H9 (cell line): ENCODE data around the gene TM4SF5. TPM values are rescaled to one million over a fixed set of nuclear protein-coding genes. Genes with fewer than 3 reads are reported as not detected.

Experiments
- DNase-seq: peaks from one replicate; pipeline ENCODE4 v3.0.0-alpha.2; 2017
- H2AFZ ChIP-seq: one replicate; pipeline ENCODE4 v1.6.1; 2013; ENCODE audit warnings: mild to moderate bottlenecking, low read length, control low read depth, moderate library complexity
- H2AK5ac ChIP-seq: 2 replicates; pipeline ENCODE4 v1.6.1; 2013; ENCODE audit warnings: low read length, control low read depth, mixed read lengths; ENCODE audit not compliant: insufficient read length
- H2BK120ac ChIP-seq: one replicate; pipeline ENCODE4 v1.6.1; 2013; ENCODE audit warnings: low read depth, mild to moderate bottlenecking, low read length, control low read depth, inconsistent platforms; ENCODE audit not compliant: poor library complexity, severe bottlenecking
- H2BK12ac ChIP-seq: 2 replicates; pipeline ENCODE4 v1.6.1; 2013; ENCODE audit warnings: low read length, control low read depth, mixed read lengths, low read depth; ENCODE audit not compliant: insufficient read length
- H2BK15ac ChIP-seq: 2 replicates; pipeline ENCODE4 v1.6.1; 2013; ENCODE audit warnings: low read depth, low read length, control low read depth
- H2BK20ac ChIP-seq: one replicate; pipeline ENCODE4 v1.6.1; 2013; ENCODE audit warnings: low read depth, mild to moderate bottlenecking, low read length, control low read depth, inconsistent platforms; ENCODE audit not compliant: poor library complexity, severe bottlenecking
- H2BK5ac ChIP-seq: 2 replicates; pipeline ENCODE4 v1.6.1; 2013; ENCODE audit warnings: low read length, control low read depth, mixed read lengths; ENCODE audit not compliant: insufficient read length
- H3K14ac ChIP-seq: 2 replicates; pipeline ENCODE4 v1.6.1; 2013; ENCODE audit warnings: low read length, control low read depth; ENCODE audit not compliant: insufficient read depth
- H3K18ac ChIP-seq: 2 replicates; pipeline ENCODE4 v1.6.1; 2013; ENCODE audit warnings: low read depth, mild to moderate bottlenecking, mixed read lengths, low read length, control low read depth; ENCODE audit not compliant: insufficient read length
- H3K23ac ChIP-seq: 2 replicates; pipeline ENCODE4 v1.6.1; 2013; ENCODE audit warnings: low read length, control low read depth, mixed read lengths, low read depth; ENCODE audit not compliant: insufficient read length
- H3K23me2 ChIP-seq: 2 replicates; pipeline ENCODE4 v1.6.1; 2013; ENCODE audit warnings: low read depth, mild to moderate bottlenecking, mixed read lengths, low read length, control low read depth; ENCODE audit not compliant: insufficient read length, poor library complexity, severe bottlenecking
- H3K27ac ChIP-seq: 2 replicates; pipeline ENCODE4 v1.5.1; 2013; ENCODE audit warnings: low read length, control low read depth, mixed read lengths, low read depth; ENCODE audit not compliant: insufficient read length
- H3K27me3 ChIP-seq: 2 replicates; pipeline ENCODE4 v1.6.1; 2013; ENCODE audit warnings: low read length, control low read depth, inconsistent platforms; ENCODE audit not compliant: insufficient read depth
- H3K4ac ChIP-seq: 2 replicates; pipeline ENCODE4 v1.6.1; 2013; ENCODE audit warnings: low read depth, mild to moderate bottlenecking, control low read depth, inconsistent platforms, low read length, moderate library complexity
- H3K4me1 ChIP-seq: 2 replicates; pipeline ENCODE4 v1.6.1; 2013; ENCODE audit warnings: low read length, control low read depth, inconsistent platforms; ENCODE audit not compliant: insufficient read depth
- H3K4me2 ChIP-seq: 2 replicates; pipeline ENCODE4 v1.6.1; 2013; ENCODE audit warnings: low read length, control low read depth, mixed read lengths; ENCODE audit not compliant: insufficient read length, insufficient read depth
- H3K56ac ChIP-seq: 2 replicates; pipeline ENCODE4 v1.6.1; 2013; ENCODE audit warnings: low read depth, mild to moderate bottlenecking, mixed read lengths, low read length, control low read depth; ENCODE audit not compliant: insufficient read length
- H3K79me1 ChIP-seq: 2 replicates; pipeline ENCODE4 v1.6.1; 2013; ENCODE audit warnings: low read depth, mild to moderate bottlenecking, moderate library complexity, low read length, control low read depth, inconsistent platforms; ENCODE audit not compliant: insufficient read depth, poor library complexity, severe bottlenecking
- H3K79me2 ChIP-seq: 2 replicates; pipeline ENCODE4 v1.6.1; 2013; ENCODE audit warnings: low read length, control low read depth, inconsistent platforms; ENCODE audit not compliant: insufficient read depth
- H3K9ac ChIP-seq: 2 replicates; pipeline ENCODE4 v1.6.1; 2013; ENCODE audit warnings: low read length, control low read depth, mixed read lengths; ENCODE audit not compliant: insufficient read length; ENCODE audit errors: extremely low read depth
- H3K9me3 ChIP-seq: one replicate; pipeline ENCODE4 v1.6.1; 2013; ENCODE audit warnings: low read depth, low read length, inconsistent platforms; ENCODE audit not compliant: control insufficient read depth
- H3T11ph ChIP-seq: one replicate; pipeline ENCODE4 v1.6.1; 2013; ENCODE audit warnings: mild to moderate bottlenecking, low read length, control low read depth, inconsistent platforms
- H4K20me1 ChIP-seq: one replicate; pipeline ENCODE4 v1.6.1; 2013; ENCODE audit not compliant: control insufficient read depth, insufficient read length, insufficient read depth
- H4K5ac ChIP-seq: 2 replicates; pipeline ENCODE4 v1.6.1; 2013; ENCODE audit warnings: low read depth, mild to moderate bottlenecking, mixed read lengths, low read length, control low read depth; ENCODE audit not compliant: insufficient read length
- H4K8ac ChIP-seq: replicated peaks from 2 replicates; pipeline ENCODE4 v1.6.1; 2013; ENCODE audit warnings: low read length, control low read depth, mixed read lengths, low read depth; ENCODE audit not compliant: insufficient read length
- H4K91ac ChIP-seq: 2 replicates; pipeline ENCODE4 v1.6.1; 2013; ENCODE audit warnings: low read depth, mild to moderate bottlenecking, moderate library complexity, mixed read lengths, low read length, control low read depth; ENCODE audit not compliant: insufficient read length
- H3K27ac Mint-ChIP-seq, 3 experiments: 2 replicates in 2 of 3; 3 replicates in 1 of 3; pipeline ENCODE4 v1.8.0; 2020 to 2021; ENCODE audit warnings: mixed read lengths in 3 of 3, mild to moderate bottlenecking in 1 of 3, moderate library complexity in 1 of 3
- H3K27me3 Mint-ChIP-seq: 2 replicates; pipeline ENCODE4 v1.8.0; 2021; ENCODE audit warnings: low read depth, mild to moderate bottlenecking, moderate library complexity, mixed read lengths
- H3K36me3 Mint-ChIP-seq, 3 experiments: 2 replicates in 2 of 3; 3 replicates in 1 of 3; pipeline ENCODE4 v1.8.0; 2020 to 2021; ENCODE audit warnings: low read depth in 3 of 3, mixed read lengths in 3 of 3; ENCODE audit not compliant: insufficient read depth in 1 of 3
- H3K4me1 Mint-ChIP-seq, 2 experiments: 2 replicates each; pipeline ENCODE4 v1.8.0; 2020; ENCODE audit warnings: mixed read lengths in 2 of 2
- H3K4me3 Mint-ChIP-seq, 2 experiments: 2 replicates in 1 of 2; 3 replicates in 1 of 2; pipeline ENCODE4 v1.8.0; 2020 to 2021; ENCODE audit warnings: mild to moderate bottlenecking in 2 of 2, mixed read lengths in 2 of 2, moderate library complexity in 1 of 2
- H3K9me3 Mint-ChIP-seq, 2 experiments: 2 replicates in 1 of 2; 3 replicates in 1 of 2; pipeline ENCODE4 v1.8.0; 2020; ENCODE audit warnings: mild to moderate bottlenecking in 2 of 2, mixed read lengths in 2 of 2, moderate library complexity in 1 of 2
- WGBS: extraction: QIAGEN DNeasy Blood & Tissue Kit; methylation state at CpG from one replicate; pipeline ENCODE4 v1.1.7; 2013; ENCODE audit warnings: missing lambda C conversion rate, low lambda C conversion rate, mixed read lengths; ENCODE audit not compliant: insufficient read length; ENCODE audit errors: extremely low coverage; 5-methylcytosine and 5-hydroxymethylcytosine counted together
- total RNA-seq: library from RNA; stranded (reverse); gene quantifications from 2 replicates; pipeline ENCODE4 v1.2.1, GENCODE V29; 2021
- TF ChIP-seq, protein P1 (sequence below): fragments of 200-600 bp; sonication (generic); conservative IDR thresholded peaks from 3 replicates; pipeline ENCODE4 v1.8.0; 2021; ENCODE audit warnings: antibody characterized with exemption, mild to moderate bottlenecking

Gene TM4SF5
- total RNA-seq, 1 experiment from 2014 or later, result not detected

DNA sequence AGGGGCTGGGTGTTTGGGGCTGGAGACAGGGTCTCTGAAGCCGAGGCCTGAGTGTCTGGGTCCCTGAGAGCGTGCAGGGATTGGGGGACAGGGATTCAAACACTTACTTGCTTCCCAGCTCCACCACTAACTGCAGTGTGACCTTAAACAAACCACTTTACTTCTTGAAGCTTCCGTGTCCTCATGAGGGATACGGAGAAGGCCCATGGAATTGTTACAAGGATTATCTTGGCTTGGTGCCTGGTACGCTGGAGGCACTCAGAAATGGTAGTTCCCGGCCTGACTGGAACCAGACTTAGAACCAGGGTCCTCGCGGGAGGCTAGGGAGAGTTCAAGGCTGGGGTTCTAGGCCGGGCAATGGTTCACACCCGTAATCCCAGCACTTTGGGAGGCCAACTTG is 29.1 kb upstream of the TM4SF5 start:
- Histone ChIP-seq H3K23me2 (peaks cover 11% of the 10 kb centered on the region), H3T11ph (no peak overlapping the region), H4K8ac (no peak overlapping the region), H3K23ac (no peak overlapping the region), H3K14ac (no peak overlapping the region), H3K27me3 (peaks cover 35% of the 10 kb centered on the region), H3K18ac (no peak overlapping the region), H3K9me3 (no peaks in the 10 kb centered on the region), H2BK5ac (no peak overlapping the region), H2AK5ac (no peak overlapping the region), H3K4me1 (no peaks in the 10 kb centered on the region), H3K4ac (no peak overlapping the region), H4K20me1 (no peaks in the 10 kb centered on the region), H3K79me2 (no peaks in the 10 kb centered on the region), H3K4me2 (no peak overlapping the region), H4K5ac (no peak overlapping the region), H3K56ac (no peak overlapping the region), H3K9ac (no peak overlapping the region), H4K91ac (no peak overlapping the region), H2BK15ac (no peak overlapping the region), H2BK120ac (no peak overlapping the region), H3K27ac (no peak overlapping the region), H2AFZ (no peak overlapping the region), H2BK12ac (no peak overlapping the region), H2BK20ac (no peak overlapping the region), H3K79me1 (no peaks in the 10 kb centered on the region)
- peaks cover 0 to 3% (median 0%) of the 10 kb centered on the region in 3 experiments; a peak in 1 of 7 replicates for H3K36me3 Mint-ChIP-seq
- peaks cover 82% of the 10 kb centered on the region for H3K27me3 Mint-ChIP-seq
- no peak overlapping the region; a peak in 1 of 5 replicates for H3K4me3 Mint-ChIP-seq
- no CpG with 5 or more reads among the region's 10 CpGs for WGBS
- TF ChIP-seq, protein P1, sequence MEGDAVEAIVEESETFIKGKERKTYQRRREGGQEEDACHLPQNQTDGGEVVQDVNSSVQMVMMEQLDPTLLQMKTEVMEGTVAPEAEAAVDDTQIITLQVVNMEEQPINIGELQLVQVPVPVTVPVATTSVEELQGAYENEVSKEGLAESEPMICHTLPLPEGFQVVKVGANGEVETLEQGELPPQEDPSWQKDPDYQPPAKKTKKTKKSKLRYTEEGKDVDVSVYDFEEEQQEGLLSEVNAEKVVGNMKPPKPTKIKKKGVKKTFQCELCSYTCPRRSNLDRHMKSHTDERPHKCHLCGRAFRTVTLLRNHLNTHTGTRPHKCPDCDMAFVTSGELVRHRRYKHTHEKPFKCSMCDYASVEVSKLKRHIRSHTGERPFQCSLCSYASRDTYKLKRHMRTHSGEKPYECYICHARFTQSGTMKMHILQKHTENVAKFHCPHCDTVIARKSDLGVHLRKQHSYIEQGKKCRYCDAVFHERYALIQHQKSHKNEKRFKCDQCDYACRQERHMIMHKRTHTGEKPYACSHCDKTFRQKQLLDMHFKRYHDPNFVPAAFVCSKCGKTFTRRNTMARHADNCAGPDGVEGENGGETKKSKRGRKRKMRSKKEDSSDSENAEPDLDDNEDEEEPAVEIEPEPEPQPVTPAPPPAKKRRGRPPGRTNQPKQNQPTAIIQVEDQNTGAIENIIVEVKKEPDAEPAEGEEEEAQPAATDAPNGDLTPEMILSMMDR, result no peak
- H3K27ac Mint-ChIP-seq, result no peak overlapping the region; a peak in 1 of 7 replicates
- DNase-seq, result no peak
- no peaks in the 10 kb centered on the region for H3K9me3 Mint-ChIP-seq
- peaks cover 26 to 32% of the 10 kb centered on the region in 2 experiments for H3K4me1 Mint-ChIP-seq
